ENCODE measurements around the gene DGKQ. TPM values are rescaled to one million over a fixed set of nuclear protein-coding genes. Genes with fewer than 3 reads are reported as not detected.
A peak's percentile ranks its signal among the peaks of the same experiment; 100 is the strongest.

Gene DGKQ
- total RNA-seq, 5 donors from 2014 or later (not counting 1 experiment from before 2014, with no cell fraction given): 22.6 to 46.4 (median 36.9) TPM

- Histone ChIP-seq H3K4me3 (ENCODE audit: control insufficient read depth in 1 of 2, extremely low read depth in 1 of 2, low read length in 1 of 2) (no peak overlapping the region), H3K9me3 (no peaks in the 10 kb centered on the region), H3K36me3 (ENCODE audit: control insufficient read depth in 2 of 2, extremely low read depth in 1 of 2, insufficient read depth in 1 of 2, low read length in 1 of 2) (peaks cover 13 to 24% of the 10 kb centered on the region in 2 donors), H3K4me1 (ENCODE audit: control insufficient read depth in 1 of 2, extremely low read depth in 1 of 2, insufficient read depth in 2 of 2, low read length in 2 of 2) (no peaks in the 10 kb centered on the region), H3K27me3 (replicated peaks in 1 of 2; ENCODE audit: control insufficient read depth in 2 of 2, extremely low read depth in 1 of 2, insufficient read depth in 2 of 2, low read length in 1 of 2) (no peaks in the 10 kb centered on the region), H3K27ac (ENCODE audit: low read length) (no peak overlapping the region)
- ATAC-seq (replicated peaks in 1 of 4) (no peak), DNase-seq (no peak)
- peak overlapping the region in 1 of 2 donors; percentile 22 for H3K27ac Mint-ChIP-seq
- no peak overlapping the region for H3K4me3 Mint-ChIP-seq
- H3K9me3 Mint-ChIP-seq: no peaks in the 10 kb centered on the region
- H3K4me1 Mint-ChIP-seq: no peaks in the 10 kb centered on the region
- POLR2A ChIA-PET: no interaction called here
- CTCF ChIA-PET: no interaction called here
- 91% methylated on average over 8 of the region's 8 CpGs for WGBS (ENCODE audit: insufficient coverage)
- peaks cover 14% of the 10 kb centered on the region for H3K36me3 Mint-ChIP-seq
- no peaks in the 10 kb centered on the region for H3K27me3 Mint-ChIP-seq
Observed at GRCh38 chr4:957231-957580, 16.2 kb downstream of the DGKQ start.

GRCh38 chr4:956531-957230 is 16.7 kb downstream of the DGKQ start:
- no peak overlapping the region for H3K4me3 Mint-ChIP-seq
- H3K36me3 Mint-ChIP-seq: peaks cover 14% of the 10 kb centered on the region
- Histone ChIP-seq H3K9me3 (no peaks in the 10 kb centered on the region), H3K36me3 (ENCODE audit: control insufficient read depth in 2 of 2, extremely low read depth in 1 of 2, insufficient read depth in 1 of 2, low read length in 1 of 2) (peaks cover 10 to 21% of the 10 kb centered on the region in 2 donors), H3K27ac (ENCODE audit: low read length) (no peak overlapping the region), H3K4me1 (ENCODE audit: control insufficient read depth in 1 of 2, extremely low read depth in 1 of 2, insufficient read depth in 2 of 2, low read length in 2 of 2) (no peaks in the 10 kb centered on the region), H3K4me3 (ENCODE audit: control insufficient read depth in 1 of 2, extremely low read depth in 1 of 2, low read length in 1 of 2) (no peak overlapping the region), H3K27me3 (replicated peaks in 1 of 2; ENCODE audit: control insufficient read depth in 2 of 2, extremely low read depth in 1 of 2, insufficient read depth in 2 of 2, low read length in 1 of 2) (no peaks in the 10 kb centered on the region)
- ATAC-seq (replicated peaks in 1 of 4): no peak
- H3K4me1 Mint-ChIP-seq: no peaks in the 10 kb centered on the region
- ChIA-PET CTCF (no interaction called here), POLR2A (no interaction called here)
- peak overlapping the region in 1 of 2 donors; percentile 22 for H3K27ac Mint-ChIP-seq
- no peak for DNase-seq
- WGBS (ENCODE audit: insufficient coverage): 88% methylated on average over 9 of the region's 14 CpGs
- no peaks in the 10 kb centered on the region for H3K9me3 Mint-ChIP-seq
- H3K27me3 Mint-ChIP-seq: no peaks in the 10 kb centered on the region

- Histone ChIP-seq H3K9me3 (no peaks in the 10 kb centered on the region), H3K27ac (ENCODE audit: low read length) (no peak overlapping the region), H3K36me3 (ENCODE audit: control insufficient read depth in 2 of 2, extremely low read depth in 1 of 2, insufficient read depth in 1 of 2, low read length in 1 of 2) (peaks cover 10 to 23% of the 10 kb centered on the region in 2 donors), H3K4me3 (ENCODE audit: control insufficient read depth in 1 of 2, extremely low read depth in 1 of 2, low read length in 1 of 2) (no peak overlapping the region), H3K4me1 (ENCODE audit: control insufficient read depth in 1 of 2, extremely low read depth in 1 of 2, insufficient read depth in 2 of 2, low read length in 2 of 2) (no peaks in the 10 kb centered on the region), H3K27me3 (replicated peaks in 1 of 2; ENCODE audit: control insufficient read depth in 2 of 2, extremely low read depth in 1 of 2, insufficient read depth in 2 of 2, low read length in 1 of 2) (no peaks in the 10 kb centered on the region)
- Mint-ChIP-seq H3K27ac (no peak overlapping the region), H3K4me1 (no peaks in the 10 kb centered on the region), H3K9me3 (no peaks in the 10 kb centered on the region), H3K4me3 (no peak overlapping the region), H3K36me3 (peaks cover 14% of the 10 kb centered on the region), H3K27me3 (no peaks in the 10 kb centered on the region)
- CTCF ChIA-PET: no interaction called here
- POLR2A ChIA-PET: no interaction called here
- WGBS (ENCODE audit: insufficient coverage): 92% methylated on average over 10 of the region's 12 CpGs
- DNase-seq (no peak), ATAC-seq (replicated peaks in 1 of 4) (no peak)
Observed at GRCh38 chr4:955931-956381, 17.4 kb downstream of the DGKQ start.

GRCh38 chr4:955161-955921 is 18.0 kb downstream of the DGKQ start:
- no peak for DNase-seq
- H3K36me3 Mint-ChIP-seq: peaks cover 14% of the 10 kb centered on the region
- Histone ChIP-seq H3K4me1 (ENCODE audit: control insufficient read depth in 1 of 2, extremely low read depth in 1 of 2, insufficient read depth in 2 of 2, low read length in 2 of 2) (no peaks in the 10 kb centered on the region), H3K9me3 (no peaks in the 10 kb centered on the region), H3K4me3 (ENCODE audit: control insufficient read depth in 1 of 2, extremely low read depth in 1 of 2, low read length in 1 of 2) (no peak overlapping the region), H3K36me3 (ENCODE audit: control insufficient read depth in 2 of 2, extremely low read depth in 1 of 2, insufficient read depth in 1 of 2, low read length in 1 of 2) (peaks cover 10 to 18% of the 10 kb centered on the region in 2 donors), H3K27me3 (replicated peaks in 1 of 2; ENCODE audit: control insufficient read depth in 2 of 2, extremely low read depth in 1 of 2, insufficient read depth in 2 of 2, low read length in 1 of 2) (no peaks in the 10 kb centered on the region), H3K27ac (ENCODE audit: low read length) (no peak overlapping the region)
- CTCF ChIA-PET: no interaction called here
- no peaks in the 10 kb centered on the region for H3K9me3 Mint-ChIP-seq
- WGBS (ENCODE audit: insufficient coverage): 96% methylated on average over 31 of the region's 33 CpGs
- no peaks in the 10 kb centered on the region for H3K27me3 Mint-ChIP-seq
- H3K4me3 Mint-ChIP-seq: no peak overlapping the region
- no peak overlapping the region for H3K27ac Mint-ChIP-seq
- H3K4me1 Mint-ChIP-seq: no peaks in the 10 kb centered on the region
- no peak for ATAC-seq (replicated peaks in 1 of 4)
- POLR2A ChIA-PET: no interaction called here

GRCh38 chr4:954211-955020 is 19.0 kb downstream of the DGKQ start:
- H3K4me3 Mint-ChIP-seq: no peak overlapping the region
- ATAC-seq (replicated peaks in 1 of 4) (no peak), DNase-seq (no peak)
- no peaks in the 10 kb centered on the region for H3K27me3 Mint-ChIP-seq
- peak overlapping the region in 1 of 2 donors; percentile 69 for H3K27ac Mint-ChIP-seq
- WGBS (ENCODE audit: insufficient coverage): 100% methylated on average over 1 of the region's 17 CpGs
- no peaks in the 10 kb centered on the region for H3K9me3 Mint-ChIP-seq
- peaks cover 10 to 16% of the 10 kb centered on the region in 2 donors for H3K36me3 ChIP-seq (ENCODE audit: control insufficient read depth in 2 of 2, extremely low read depth in 1 of 2, insufficient read depth in 1 of 2, low read length in 1 of 2)
- no peaks in the 10 kb centered on the region for H3K4me1 Mint-ChIP-seq
- ChIA-PET POLR2A (no interaction called here), CTCF (no interaction called here)
- no peak overlapping the region for H3K27ac ChIP-seq (ENCODE audit: low read length)
- no peaks in the 10 kb centered on the region for H3K27me3 ChIP-seq (replicated peaks in 1 of 2; ENCODE audit: control insufficient read depth in 2 of 2, extremely low read depth in 1 of 2, insufficient read depth in 2 of 2, low read length in 1 of 2)
- H3K36me3 Mint-ChIP-seq: peaks cover 14% of the 10 kb centered on the region
- no peaks in the 10 kb centered on the region for H3K9me3 ChIP-seq
- no peaks in the 10 kb centered on the region for H3K4me1 ChIP-seq (ENCODE audit: control insufficient read depth in 1 of 2, extremely low read depth in 1 of 2, insufficient read depth in 2 of 2, low read length in 2 of 2)
- H3K4me3 ChIP-seq (ENCODE audit: control insufficient read depth in 1 of 2, extremely low read depth in 1 of 2, low read length in 1 of 2): no peak overlapping the region

- no peaks in the 10 kb centered on the region for H3K27me3 Mint-ChIP-seq
- no peaks in the 10 kb centered on the region for H3K4me1 ChIP-seq (ENCODE audit: control insufficient read depth in 1 of 2, extremely low read depth in 1 of 2, insufficient read depth in 2 of 2, low read length in 2 of 2)
- whole genome bisulfite sequencing (ENCODE audit: insufficient coverage): 98% methylated on average over 9 of the region's 13 CpGs
- H3K27ac Mint-ChIP-seq: no peak overlapping the region
- H3K36me3 Mint-ChIP-seq: peaks cover 9% of the 10 kb centered on the region
- ATAC-seq (replicated peaks in 1 of 4) (no peak), DNase-seq (no peak)
- H3K27me3 ChIP-seq (replicated peaks in 1 of 2; ENCODE audit: control insufficient read depth in 2 of 2, extremely low read depth in 1 of 2, insufficient read depth in 2 of 2, low read length in 1 of 2): no peaks in the 10 kb centered on the region
- H3K9me3 ChIP-seq: no peaks in the 10 kb centered on the region
- no peak overlapping the region for H3K27ac ChIP-seq (ENCODE audit: low read length)
- H3K4me3 ChIP-seq (ENCODE audit: control insufficient read depth in 1 of 2, extremely low read depth in 1 of 2, low read length in 1 of 2): no peak overlapping the region
- peaks cover 10 to 13% of the 10 kb centered on the region in 2 donors for H3K36me3 ChIP-seq (ENCODE audit: control insufficient read depth in 2 of 2, extremely low read depth in 1 of 2, insufficient read depth in 1 of 2, low read length in 1 of 2)
- ChIA-PET CTCF (no interaction called here), POLR2A (no interaction called here)
- H3K4me3 Mint-ChIP-seq: no peak overlapping the region
- no peaks in the 10 kb centered on the region for H3K4me1 Mint-ChIP-seq
- H3K9me3 Mint-ChIP-seq: no peaks in the 10 kb centered on the region
Observed at GRCh38 chr4:953574-953915, 19.8 kb downstream of the DGKQ start.

Data from T-cell (primary cell).